Mucosa of rectum (tissue), 2 donors: ENCODE measurements around the gene TSPAN18.

ENCODE experiments used
- H3K27ac ChIP-seq, 2 donors: one replicate each; pipeline ENCODE4 v1.7.0; 2013; ENCODE audit warnings: inconsistent platforms in 2 of 2, low read depth in 2 of 2, low read length in 2 of 2
- H3K27me3 ChIP-seq, 2 donors: one replicate each; pipeline ENCODE4 v1.7.0; 2013; ENCODE audit warnings: low read length in 2 of 2; ENCODE audit not compliant: control insufficient read depth in 2 of 2, insufficient read depth in 2 of 2
- H3K36me3 ChIP-seq, 2 donors: one replicate each; pipeline ENCODE4 v1.7.0; 2013; ENCODE audit warnings: low read length in 2 of 2; ENCODE audit not compliant: control insufficient read depth in 2 of 2, insufficient read depth in 2 of 2
- H3K4me1 ChIP-seq, 2 donors: one replicate each; pipeline ENCODE4 v1.7.0; 2013; ENCODE audit warnings: low read length in 2 of 2, mild to moderate bottlenecking in 1 of 2; ENCODE audit not compliant: control insufficient read depth in 2 of 2, insufficient read depth in 2 of 2
- H3K4me3 ChIP-seq, 2 donors: one replicate each; pipeline ENCODE4 v1.7.0; 2013; ENCODE audit warnings: low read length in 2 of 2
- H3K9ac ChIP-seq, 2 donors: one replicate each; pipeline ENCODE4 v1.7.0; 2013; ENCODE audit warnings: low read length in 2 of 2, low read depth in 1 of 2, mild to moderate bottlenecking in 1 of 2
- H3K9me3 ChIP-seq, 2 donors: one replicate each; pipeline ENCODE4 v1.7.0; 2013; ENCODE audit warnings: low read length in 2 of 2; ENCODE audit not compliant: control insufficient read depth in 2 of 2
- donor health status: healthy.
- donor health status: Normal muscosa, but diverticular disease.

TSPAN18 gene

GRCh38 chr11:44893846-44894617 lies 167.3 kb downstream of the TSPAN18 start:
- no peaks in the 10 kb centered on the region for H3K36me3 ChIP-seq
- peaks cover 0 to 2% of the 10 kb centered on the region in 2 donors for H3K9me3 ChIP-seq
- peaks cover 0 to 2% of the 10 kb centered on the region in 2 donors for H3K27me3 ChIP-seq
- H3K27ac ChIP-seq, result peak overlapping the region; percentile 7 to 23
- H3K4me1 ChIP-seq, result no peaks in the 10 kb centered on the region
- H3K9ac ChIP-seq, result no peak overlapping the region
- no peak overlapping the region for H3K4me3 ChIP-seq

DNA sequence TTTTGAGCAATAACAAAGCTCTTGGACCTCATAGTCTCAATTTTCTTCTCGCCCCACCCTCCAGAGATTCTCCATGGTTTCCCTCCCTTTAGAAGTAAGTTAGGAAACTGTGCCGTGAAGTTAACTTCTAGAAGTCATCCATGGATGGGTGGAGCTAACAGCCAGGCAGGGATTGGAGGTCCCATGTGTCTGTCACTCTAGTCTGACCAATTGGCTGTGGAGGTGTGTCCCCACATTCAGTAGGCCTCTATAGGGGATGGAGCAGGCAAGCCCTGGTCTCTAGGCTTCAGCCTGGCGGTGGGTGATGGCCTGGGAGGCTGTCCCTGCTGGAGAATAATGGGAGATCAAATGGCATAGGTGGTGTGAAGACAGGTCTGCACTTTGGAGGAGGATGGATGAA lies 173.2 kb downstream of the TSPAN18 start:
- H3K27me3 ChIP-seq, result no peaks in the 10 kb centered on the region
- peaks cover 0 to 2% of the 10 kb centered on the region in 2 donors for H3K9me3 ChIP-seq
- H3K4me3 ChIP-seq, result no peak overlapping the region
- no peak overlapping the region for H3K9ac ChIP-seq
- no peaks in the 10 kb centered on the region for H3K36me3 ChIP-seq
- no peak overlapping the region for H3K27ac ChIP-seq
- H3K4me1 ChIP-seq, result no peaks in the 10 kb centered on the region

- no peak overlapping the region for H3K4me3 ChIP-seq
- H3K4me1 ChIP-seq, result no peaks in the 10 kb centered on the region
- no peaks in the 10 kb centered on the region for H3K36me3 ChIP-seq
- H3K9me3 ChIP-seq, result peaks cover 0 to 2% of the 10 kb centered on the region in 2 donors
- H3K9ac ChIP-seq, result no peak overlapping the region
- no peaks in the 10 kb centered on the region for H3K27me3 ChIP-seq
- H3K27ac ChIP-seq, result no peak overlapping the region
Observed at GRCh38 chr11:44901120-44901633, 174.4 kb downstream of the TSPAN18 start.

DNA sequence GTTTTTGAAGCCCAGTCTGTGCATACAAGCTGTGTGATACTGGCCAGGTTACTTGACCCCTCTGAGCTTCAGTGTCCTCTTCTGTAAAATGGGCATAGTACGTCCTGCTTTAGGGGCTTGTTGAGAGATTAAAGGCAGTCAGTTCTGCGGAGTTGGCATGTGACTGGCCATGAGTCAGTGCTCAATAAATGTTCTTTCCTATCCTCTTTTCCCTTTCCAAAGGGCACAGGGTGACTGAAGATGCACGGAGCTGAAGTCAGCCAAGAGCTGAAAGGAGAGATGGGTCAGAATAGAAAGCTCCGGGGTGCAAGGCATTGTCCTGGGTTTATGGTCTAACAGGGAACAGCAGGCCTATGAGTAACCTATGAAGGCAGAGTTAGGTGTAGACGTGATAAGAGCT lies 175.0 kb downstream of the TSPAN18 start:
- Histone ChIP-seq H3K9me3 (peaks cover 0 to 2% of the 10 kb centered on the region in 2 donors), H3K36me3 (no peaks in the 10 kb centered on the region), H3K4me1 (no peaks in the 10 kb centered on the region), H3K9ac (no peak overlapping the region), H3K27ac (no peak overlapping the region), H3K27me3 (no peaks in the 10 kb centered on the region), H3K4me3 (no peak overlapping the region)

DNA sequence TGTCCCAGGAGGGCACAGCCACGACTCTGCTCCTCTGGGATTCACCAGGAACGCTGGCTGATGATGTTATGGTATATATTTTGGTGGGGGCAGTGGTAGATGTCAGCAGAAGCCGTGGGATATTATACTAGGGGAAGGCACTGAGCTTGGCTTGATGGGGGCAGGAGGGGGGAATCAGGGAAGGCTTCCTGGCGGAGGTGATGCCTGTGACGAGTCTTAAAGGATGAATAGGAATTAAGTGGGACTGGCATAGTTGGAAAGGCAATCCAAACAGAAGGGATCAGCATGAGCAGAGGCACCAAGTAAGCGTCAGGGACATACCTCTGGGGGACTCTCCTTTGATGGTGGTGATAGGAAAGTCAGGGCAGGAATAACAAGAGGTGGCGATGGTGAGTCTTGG lies 176.3 kb downstream of the TSPAN18 start:
- Histone ChIP-seq H3K9me3 (peaks cover 0 to 2% of the 10 kb centered on the region in 2 donors), H3K27me3 (no peaks in the 10 kb centered on the region), H3K4me3 (no peak overlapping the region), H3K9ac (no peak overlapping the region), H3K36me3 (no peaks in the 10 kb centered on the region), H3K4me1 (no peaks in the 10 kb centered on the region), H3K27ac (no peak overlapping the region)

DNA sequence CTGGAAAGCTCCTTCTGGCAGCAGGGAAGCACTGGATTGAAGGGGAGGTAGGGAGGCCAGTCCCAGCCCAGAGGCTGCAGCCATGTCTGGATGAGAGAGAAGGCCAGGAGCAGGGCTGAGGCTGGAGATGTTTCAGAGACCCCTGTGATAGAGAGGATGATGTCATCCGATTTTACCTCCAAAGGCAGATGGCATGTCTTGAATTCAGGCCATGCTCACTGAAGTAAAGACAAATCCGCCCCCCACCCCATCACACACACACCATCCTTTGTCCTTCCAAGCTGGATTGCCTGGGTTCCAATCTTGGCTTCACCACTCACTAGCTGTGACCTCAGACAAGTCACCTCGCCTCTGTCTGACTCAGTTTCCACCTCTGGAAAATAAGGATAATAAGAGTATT lies 176.8 kb downstream of the TSPAN18 start:
- H3K36me3 ChIP-seq, result no peaks in the 10 kb centered on the region
- no peak overlapping the region for H3K27ac ChIP-seq
- H3K9me3 ChIP-seq, result peaks cover 0 to 2% of the 10 kb centered on the region in 2 donors
- no peak overlapping the region for H3K4me3 ChIP-seq
- H3K27me3 ChIP-seq, result no peaks in the 10 kb centered on the region
- H3K4me1 ChIP-seq, result no peaks in the 10 kb centered on the region
- no peak overlapping the region for H3K9ac ChIP-seq

- H3K4me3 ChIP-seq, result no peak overlapping the region
- H3K27me3 ChIP-seq, result no peaks in the 10 kb centered on the region
- no peaks in the 10 kb centered on the region for H3K36me3 ChIP-seq
- H3K4me1 ChIP-seq, result no peaks in the 10 kb centered on the region
- H3K27ac ChIP-seq, result no peak overlapping the region
- H3K9ac ChIP-seq, result no peak overlapping the region
- H3K9me3 ChIP-seq, result no peaks in the 10 kb centered on the region
Observed at GRCh38 chr11:44904261-44905020, 177.7 kb downstream of the TSPAN18 start.

GRCh38 chr11:44905131-44905866 lies 178.5 kb downstream of the TSPAN18 start:
- no peak overlapping the region for H3K9ac ChIP-seq
- no peaks in the 10 kb centered on the region for H3K27me3 ChIP-seq
- no peak overlapping the region for H3K27ac ChIP-seq
- no peaks in the 10 kb centered on the region for H3K4me1 ChIP-seq
- H3K9me3 ChIP-seq, result no peaks in the 10 kb centered on the region
- no peak overlapping the region for H3K4me3 ChIP-seq
- H3K36me3 ChIP-seq, result no peaks in the 10 kb centered on the region

DNA sequence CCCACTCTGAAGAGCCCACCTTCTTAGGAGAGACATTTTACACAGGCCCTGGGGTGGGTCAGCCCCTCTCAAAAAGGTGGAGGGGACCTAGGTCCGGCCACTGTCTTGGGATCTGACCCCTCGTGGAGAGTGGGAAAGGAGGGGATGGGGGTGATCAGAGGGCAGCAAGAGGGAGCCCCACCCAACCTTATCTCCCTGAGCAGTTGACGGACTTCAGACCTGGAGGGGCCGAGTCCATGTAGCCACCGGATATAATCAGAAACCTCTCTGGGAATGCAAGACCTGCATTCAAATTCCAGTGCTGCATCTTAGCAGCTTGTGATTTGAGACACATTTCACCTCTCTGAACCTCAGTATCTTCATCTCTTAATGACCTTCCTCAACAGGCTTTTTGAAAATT lies 179.9 kb downstream of the TSPAN18 start:
- Histone ChIP-seq H3K27me3 (no peaks in the 10 kb centered on the region), H3K4me1 (peaks cover 3 to 4% of the 10 kb centered on the region in 2 donors), H3K4me3 (no peak overlapping the region), H3K27ac (no peak overlapping the region), H3K9me3 (no peaks in the 10 kb centered on the region), H3K9ac (no peak overlapping the region), H3K36me3 (no peaks in the 10 kb centered on the region)

- Histone ChIP-seq H3K4me1 (peaks cover 3 to 4% of the 10 kb centered on the region in 2 donors), H3K36me3 (no peaks in the 10 kb centered on the region), H3K9ac (no peak overlapping the region), H3K4me3 (no peak overlapping the region), H3K27me3 (no peaks in the 10 kb centered on the region), H3K9me3 (no peaks in the 10 kb centered on the region), H3K27ac (no peak overlapping the region)
Observed at GRCh38 chr11:44909557-44909956, 182.8 kb downstream of the TSPAN18 start.
